MM.1S (cell line): Measurements from ENCODE around the gene PKHD1.

Experiments used
- DNase-seq: peaks from one replicate; pipeline ENCODE4 v3.0.0-alpha.2; 2015
- H2AFZ ChIP-seq: fragments of 300-600 bp; sonication (generic); 2 replicates; pipeline ENCODE4 v1.6.0; 2016; ENCODE audit warnings: antibody characterized with exemption, low read length
- H3F3A ChIP-seq: fragments of 300-600 bp; sonication (generic); 2 replicates; pipeline ENCODE4 v1.6.1; 2016; ENCODE audit warnings: mild to moderate bottlenecking, antibody characterized with exemption, low read length, moderate library complexity, mixed read lengths; ENCODE audit not compliant: insufficient read depth
- H3K27ac ChIP-seq: fragments of 300-600 bp; sonication (generic); 2 replicates; pipeline ENCODE4 v1.5.1; 2016; ENCODE audit warnings: mild to moderate bottlenecking, low read length
- H3K27me3 ChIP-seq: fragments of 300-600 bp; sonication (generic); replicated peaks from 2 replicates; pipeline ENCODE4 v1.6.0; 2016; ENCODE audit warnings: low read length; ENCODE audit not compliant: insufficient read depth
- H3K36me3 ChIP-seq: fragments of 300-600 bp; sonication (generic); replicated peaks from 2 replicates; pipeline ENCODE4 v1.6.1; 2016; ENCODE audit warnings: mild to moderate bottlenecking, low read length, mixed read lengths; ENCODE audit not compliant: insufficient read depth
- H3K4me1 ChIP-seq: fragments of 300-600 bp; sonication (generic); 2 replicates; pipeline ENCODE4 v1.6.1; 2016; ENCODE audit warnings: low read length, mixed read lengths
- H3K4me2 ChIP-seq: fragments of 300-600 bp; sonication (generic); 2 replicates; pipeline ENCODE4 v1.6.0; 2016; ENCODE audit warnings: low read depth, low read length
- H3K4me3 ChIP-seq: fragments of 300-600 bp; sonication (generic); 2 replicates; pipeline ENCODE4 v1.5.1; 2016; ENCODE audit warnings: low read length, mixed read lengths
- H3K79me2 ChIP-seq: fragments of 300-600 bp; sonication (generic); 2 replicates; pipeline ENCODE4 v1.6.1; 2016; ENCODE audit warnings: mixed run types, low read length, mixed read lengths
- H3K9ac ChIP-seq: fragments of 300-600 bp; sonication (generic); 2 replicates; pipeline ENCODE4 v1.6.1; 2016; ENCODE audit warnings: low read length, mixed read lengths
- H3K9me2 ChIP-seq: fragments of 300-600 bp; sonication (generic); replicated peaks from 2 replicates; pipeline ENCODE4 v1.6.1; 2016; ENCODE audit warnings: mild to moderate bottlenecking, low read length, mixed read lengths; ENCODE audit not compliant: insufficient read depth
- H3K9me3 ChIP-seq: fragments of 300-600 bp; sonication (generic); replicated peaks from 2 replicates; pipeline ENCODE4 v1.6.1; 2016; ENCODE audit warnings: mild to moderate bottlenecking, low read length, mixed read lengths; ENCODE audit not compliant: insufficient read depth
- H4K20me1 ChIP-seq: fragments of 300-600 bp; sonication (generic); 2 replicates; pipeline ENCODE4 v1.6.1; 2016; ENCODE audit warnings: mild to moderate bottlenecking, low read length, moderate library complexity, mixed read lengths; ENCODE audit not compliant: insufficient read depth
- CTCF ChIP-seq: fragments of 300-600 bp; sonication (generic); IDR thresholded peaks from 2 replicates; pipeline ENCODE4 v1.5.1; 2016; ENCODE audit warnings: antibody characterized with exemption, low read length, mixed read lengths
- EZH2 ChIP-seq: fragments of 300-600 bp; sonication (generic); optimal IDR thresholded peaks from 2 replicates; pipeline ENCODE3; 2017; ENCODE audit warnings: low read depth, mild to moderate bottlenecking, antibody characterized with exemption, low read length, mixed read lengths
- EZH2phosphoT487 ChIP-seq: fragments of 300-600 bp; sonication (generic); IDR thresholded peaks from 2 replicates; pipeline ENCODE4 v1.6.1; 2018; ENCODE audit warnings: antibody characterized with exemption, low read length

The PKHD1 gene

GRCh38 chr6:51720327-51720726 is 367.1 kb downstream of the PKHD1 start:
- Histone ChIP-seq H3K9me3 (no peaks in the 10 kb centered on the region), H4K20me1 (no peaks in the 10 kb centered on the region), H3K79me2 (no peaks in the 10 kb centered on the region), H3F3A (no peaks in the 10 kb centered on the region), H3K27me3 (no peaks in the 10 kb centered on the region), H3K4me2 (no peak overlapping the region), H3K36me3 (no peaks in the 10 kb centered on the region), H3K9ac (no peak overlapping the region), H3K4me1 (no peaks in the 10 kb centered on the region), H3K27ac (no peak overlapping the region), H2AFZ (no peak overlapping the region), H3K4me3 (no peak overlapping the region), H3K9me2 (no peaks in the 10 kb centered on the region)
- no peak for DNase-seq
- TF ChIP-seq EZH2: no peak
- no peak for TF ChIP-seq EZH2phosphoT487
- no peak for TF ChIP-seq CTCF

- Histone ChIP-seq H3K79me2 (no peaks in the 10 kb centered on the region), H3K36me3 (no peaks in the 10 kb centered on the region), H3F3A (no peaks in the 10 kb centered on the region), H4K20me1 (no peaks in the 10 kb centered on the region), H3K4me3 (no peak overlapping the region), H3K27me3 (no peaks in the 10 kb centered on the region), H3K4me2 (no peak overlapping the region), H3K27ac (no peak overlapping the region), H3K9ac (no peak overlapping the region), H3K4me1 (no peaks in the 10 kb centered on the region), H3K9me3 (no peaks in the 10 kb centered on the region), H2AFZ (no peak overlapping the region), H3K9me2 (no peaks in the 10 kb centered on the region)
- DNase-seq: no peak
- TF ChIP-seq CTCF (no peak), EZH2 (no peak), EZH2phosphoT487 (no peak)
These were observed 368.1 kb downstream of the PKHD1 start for GRCh38 chr6:51719297-51719696.

- H3K9me3 ChIP-seq: no peaks in the 10 kb centered on the region
- no peaks in the 10 kb centered on the region for H3K27me3 ChIP-seq
- no peaks in the 10 kb centered on the region for H3K36me3 ChIP-seq
- H2AFZ ChIP-seq: no peak overlapping the region
- H3K9me2 ChIP-seq: no peaks in the 10 kb centered on the region
- no peak overlapping the region for H3K4me3 ChIP-seq
- H3K79me2 ChIP-seq: no peaks in the 10 kb centered on the region
- no peaks in the 10 kb centered on the region for H3F3A ChIP-seq
- H4K20me1 ChIP-seq: no peaks in the 10 kb centered on the region
- H3K4me2 ChIP-seq: no peak overlapping the region
- no peak overlapping the region for H3K27ac ChIP-seq
- TF ChIP-seq CTCF (no peak), EZH2phosphoT487 (no peak), EZH2 (no peak)
- DNase-seq: no peak
- H3K4me1 ChIP-seq: no peaks in the 10 kb centered on the region
- no peak overlapping the region for H3K9ac ChIP-seq
These were observed 368.9 kb downstream of the PKHD1 start for GRCh38 chr6:51718533-51718932.
